Heart left ventricle (tissue), 16 donors: Measurements from ENCODE around the gene OR7D2. TPM values are rescaled to one million over a fixed set of nuclear protein-coding genes. Genes with fewer than 3 reads are reported as not detected.
A peak's percentile ranks its signal among the peaks of the same experiment; 100 is the strongest.

Experiments used
- ATAC-seq, 4 donors: fragments of 200-7000 bp; cut with Tn5 transposase; one replicate each; pipeline ENCODE4 v1.9.1; 2020 to 2022; ENCODE audit warnings: moderate library complexity in 4 of 4, mild to moderate bottlenecking in 3 of 4, moderate number of reproducible peaks in 1 of 4
- DNase-seq, 5 donors: peaks; one replicate each; pipeline ENCODE4 v3.0.0-alpha.2; 2020
- H3K27ac ChIP-seq, 12 donors: fragments of 200-600 bp; sonication (generic) in 4 of 12; one replicate each; pipeline versions ENCODE4 v1.5.0 to v1.8.0; 2016 to 2022; ENCODE audit warnings: mild to moderate bottlenecking in 2 of 12
- H3K27me3 ChIP-seq, 9 donors: fragments of 200-600 bp; sonication (generic) in 2 of 9; one replicate each; pipeline versions ENCODE4 v1.5.1 to v1.8.0; 2016 to 2022; ENCODE audit warnings: mild to moderate bottlenecking in 3 of 9
- H3K36me3 ChIP-seq, 9 donors: fragments of 200-600 bp; sonication (generic) in 2 of 9; one replicate each; pipeline versions ENCODE4 v1.5.0 to v1.8.0; 2018 to 2022; ENCODE audit warnings: mild to moderate bottlenecking in 2 of 9
- H3K4me1 ChIP-seq, 12 donors: fragments of 200-600 bp; sonication (generic) in 4 of 12; one replicate each; pipeline versions ENCODE4 v1.5.0 to v1.8.0; 2016 to 2022; ENCODE audit warnings: mild to moderate bottlenecking in 3 of 12
- H3K4me3 ChIP-seq, 12 donors: fragments of 200-600 bp; sonication (generic) in 4 of 12; one replicate each; pipeline versions ENCODE4 v1.5.0 to v1.8.0; 2017 to 2022; ENCODE audit warnings: mild to moderate bottlenecking in 9 of 12, moderate library complexity in 4 of 12
- H3K9me3 ChIP-seq, 12 donors: fragments of 200-600 bp; sonication (generic) in 4 of 12; one replicate each; pipeline versions ENCODE4 v1.5.0 to v1.8.0; 2016 to 2022; ENCODE audit warnings: mild to moderate bottlenecking in 1 of 12
- CTCF ChIP-seq, 12 donors: fragments of 200-600 bp; sonication (generic) in 4 of 12; IDR thresholded peaks; one replicate each; pipeline versions ENCODE4 v1.5.0 to v1.8.0; 2018 to 2022; ENCODE audit warnings: antibody characterized with exemption in 12 of 12, mild to moderate bottlenecking in 5 of 12
- POLR2A ChIP-seq, 2 donors: fragments of 450-650 bp; IDR thresholded peaks; one replicate each; pipeline ENCODE4 v1.6.1; 2017; ENCODE audit warnings: antibody characterized with exemption in 2 of 2, mild to moderate bottlenecking in 2 of 2, moderate library complexity in 2 of 2
- whole genome bisulfite sequencing, 4 donors: extraction: QIAGEN DNeasy Blood & Tissue Kit in 2 of 4; methylation state at CpG; one replicate each; pipeline versions ENCODE4 v1.1.5 to v1.1.7; 2013 to 2018; 5-methylcytosine and 5-hydroxymethylcytosine counted together
- intact Hi-C, 10 donors: fragments of 100-400 bp; cut with DNase I; formaldehyde crosslinking; loops; one replicate each; pipeline versions ENCODE4 v1.11.1 to v1.14.2; 2022
- polyA plus RNA-seq, 2 donors: library from polyadenylated mRNA; stranded (reverse); fragments of 200-250 nt; gene quantifications; one replicate each; pipeline ENCODE4 v1.2.3, GENCODE V29; 2013
- total RNA-seq, 9 donors: library from RNA; depleted of rRNA in 2 of 9; stranded (reverse); fragments of >200 nt in 2 of 9; fragmentation: NEBNext Ultra II Directional in 3 of 9; extraction: Animal tissue kit (Norgen Biotek cat#: 25700) in 3 of 9; gene quantifications; one replicate each; pipeline versions ENCODE4 v1.1.0 to v1.2.4, GENCODE V29; 2016 to 2023
- donor health status: ischemic (EF 13 %, LVEDD 7.1; RV severe dilation, severe dysfunction).
- donor health status: healthy with polysubstance abuse.
- donor health status: DM: no; HTN: yes; CAD: no.
- donor health status: DM: no; HTN: no; CAD: no.
- donor health status: ischemic (EF 25% LVEDD 6.9; RV normal size, moderate dysfunction).
- donor health status: ischemic (EF 25% LVEDD 5.7; RV mildly dilated, moderate dysfunction).
- donor health status: healthy.
- donor health status: DM: yes; HTN: yes; CAD: no.
- donor health status: ischemic (EF 35%, LVEDD 5.7; RV mildly dilated, moderate dysfunction).
- donor health status: nonischemic (EF 11% LVEDD 7.7; RV severe dilation, severe dysfunction).
- donor health status: DM: yes; HTN: yes; CAD: no.
- donor health status: PGD.
- donor health status: ischemic (EF 29% LVEDD 5.4; RV normal size, mild dysfunction).
- donor health status: nonischemic (EF 23%, LVEDD 6.1; RV moderate dilation, normal function).

Gene OR7D2
- total and polyA plus RNA-seq, 11 donors: not detected

GRCh38 chr19:9156304-9156703 is 22.5 kb upstream of the OR7D2 start:
- intact Hi-C loops: no loop called here
- DNase-seq: no peak

GRCh38 chr19:9159891-9160290 is 18.9 kb upstream of the OR7D2 start:
- Histone ChIP-seq H3K27me3 (no peaks in the 10 kb centered on the region), H3K9me3 (peaks cover 0 to 28% (median 10%) of the 10 kb centered on the region in 12 donors)
- no peak for DNase-seq

More at GRCh38 chr19:9156304-9156703, 22.5 kb upstream of the OR7D2 start:
- H3K4me3 ChIP-seq: no peak overlapping the region
- TF ChIP-seq POLR2A (IDR thresholded peaks at IDR 0.05): no peak
- TF ChIP-seq CTCF (IDR thresholded peaks at IDR 0.05): no peak
- peaks cover 12 to 87% (median 55%) of the 10 kb centered on the region in 9 donors for H3K36me3 ChIP-seq
- no peaks in the 10 kb centered on the region for H3K27me3 ChIP-seq
- no peak overlapping the region for H3K27ac ChIP-seq
- peaks cover 0 to 50% (median 10%) of the 10 kb centered on the region in 12 donors for H3K9me3 ChIP-seq
- no peaks in the 10 kb centered on the region for H3K4me1 ChIP-seq
- 78 to 91% (median 84%) methylated on average over 1 of the region's 1 CpG for WGBS, 4 donors
- ATAC-seq: no peak

GRCh38 chr19:9161427-9161826 is 17.4 kb upstream of the OR7D2 start:
- H3K27me3 ChIP-seq: no peaks in the 10 kb centered on the region
- DNase-seq (no peak), ATAC-seq (no peak)
- no peaks in the 10 kb centered on the region for H3K4me1 ChIP-seq
- H3K36me3 ChIP-seq: peaks cover 14 to 100% (median 81%) of the 10 kb centered on the region in 9 donors
- intact Hi-C loops: no loop called here
- peaks cover 0 to 18% (median 5%) of the 10 kb centered on the region in 12 donors for H3K9me3 ChIP-seq
- no peak overlapping the region for H3K27ac ChIP-seq
- no peak overlapping the region for H3K4me3 ChIP-seq
- 98 to 99% (median 98%) methylated on average over 12 of the region's 12 CpGs for WGBS, 4 donors
- no peak for TF ChIP-seq POLR2A (IDR thresholded peaks at IDR 0.05)
- no peak for TF ChIP-seq CTCF (IDR thresholded peaks at IDR 0.05)

More at GRCh38 chr19:9159891-9160290, 18.9 kb upstream of the OR7D2 start:
- Histone ChIP-seq H3K4me3 (no peak overlapping the region), H3K27ac (no peak overlapping the region), H3K36me3 (peaks cover 14 to 100% (median 84%) of the 10 kb centered on the region in 9 donors), H3K4me1 (no peaks in the 10 kb centered on the region)
- intact Hi-C loops: no loop called here
- no peak for TF ChIP-seq POLR2A (IDR thresholded peaks at IDR 0.05)
- ATAC-seq: no peak
- 97 to 99% (median 99%) methylated on average over 13 of the region's 13 CpGs for WGBS, 4 donors

- 88 to 97% (median 94%) methylated on average over 3 of the region's 3 CpGs for WGBS, 4 donors
- peaks cover 0 to 18% (median 3%) of the 10 kb centered on the region in 12 donors for H3K9me3 ChIP-seq
- peaks cover 0 to 4% (median 0%) of the 10 kb centered on the region in 12 donors for H3K4me1 ChIP-seq
- no peak for TF ChIP-seq POLR2A (IDR thresholded peaks at IDR 0.05)
- no peak for TF ChIP-seq CTCF (IDR thresholded peaks at IDR 0.05)
- ATAC-seq (no peak), DNase-seq (no peak)
- H3K27ac ChIP-seq: no peak overlapping the region
- H3K36me3 ChIP-seq: peaks cover 10 to 70% (median 44%) of the 10 kb centered on the region in 9 donors
- H3K27me3 ChIP-seq: no peaks in the 10 kb centered on the region
- no peak overlapping the region for H3K4me3 ChIP-seq
- intact Hi-C loops: no loop called here
Measured at GRCh38 chr19:9165261-9165660, 13.5 kb upstream of the OR7D2 start.

- Histone ChIP-seq H3K4me1 (peaks cover 0 to 8% (median 0%) of the 10 kb centered on the region in 12 donors), H3K4me3 (no peak overlapping the region), H3K36me3 (peaks cover 0 to 54% (median 28%) of the 10 kb centered on the region in 9 donors), H3K27ac (peak overlapping the region in 1 of 12 donors; percentile 68), H3K27me3 (no peaks in the 10 kb centered on the region), H3K9me3 (peaks cover 0 to 3% (median 0%) of the 10 kb centered on the region in 12 donors)
- TF ChIP-seq POLR2A (IDR thresholded peaks at IDR 0.05) (no peak), CTCF (IDR thresholded peaks at IDR 0.05) (no peak)
- intact Hi-C loops: no loop called here
- 67 to 94% (median 91%) methylated on average over 4 of the region's 4 CpGs for WGBS, 4 donors
- DNase-seq (no peak), ATAC-seq (no peak)
Measured at GRCh38 chr19:9166846-9167245, 11.9 kb upstream of the OR7D2 start.
